ENCODE data around the gene SYNDIG1L. TPM values are rescaled to one million over a fixed set of nuclear protein-coding genes. Genes with fewer than 3 reads are reported as not detected.

Gene SYNDIG1L
- total and polyA plus RNA-seq, 2 of the 4 experiments (the other 2 are of a cell fraction), result not detected

- ATAC-seq (ENCODE audit: low read depth), result no peak
- Histone ChIP-seq H3K4ac (ENCODE audit: low read depth, low read length) (no peak overlapping the region), H4K20me1 (ENCODE audit: insufficient read depth, low read length) (no peaks in the 10 kb centered on the region), H3K27me3 (ENCODE audit: control insufficient read depth, insufficient read depth, low read length) (peaks cover 70% of the 10 kb centered on the region), H3K18ac (ENCODE audit: low read depth, low read length) (no peak overlapping the region), H3K23ac (ENCODE audit: low read depth, low read length) (no peak overlapping the region), H4K8ac (ENCODE audit: low read depth in 2 of 2, low read length in 2 of 2) (no peak overlapping the region), H3K36me3 (ENCODE audit: control insufficient read depth, insufficient read depth, low read length) (no peaks in the 10 kb centered on the region), H2BK5ac (ENCODE audit: low read depth, low read length, poor library complexity, severe bottlenecking) (no peak overlapping the region), H3K9me1 (ENCODE audit: insufficient read depth, low read length) (no peaks in the 10 kb centered on the region), H2AK5ac (ENCODE audit: low read depth, low read length) (no peak overlapping the region), H2BK20ac (ENCODE audit: low read depth, low read length) (no peak overlapping the region), H3K9ac (ENCODE audit: low read depth, low read length) (no peak overlapping the region), H2BK120ac (ENCODE audit: low read depth, low read length) (no peak overlapping the region), H3K4me1 (ENCODE audit: control insufficient read depth, insufficient read depth, low read length) (no peaks in the 10 kb centered on the region), H3K14ac (replicated peaks; ENCODE audit: low read depth, low read length) (no peak overlapping the region), H3K56ac (ENCODE audit: extremely low read depth, insufficient read depth, low read length) (no peak overlapping the region), H3K9me3 (ENCODE audit: control insufficient read depth, insufficient read depth, low read length) (peaks cover 2% of the 10 kb centered on the region; the same call in 1 of the 2 replicates), H4K5ac (ENCODE audit: low read depth, low read length) (no peak overlapping the region), H3K79me1 (ENCODE audit: low read depth in 1 of 2, low read length in 2 of 2) (no peaks in the 10 kb centered on the region), H2AFZ (replicated peaks; ENCODE audit: low read length, poor library complexity) (no peak overlapping the region), H2AK9ac (replicated peaks; ENCODE audit: low read depth, low read length, poor library complexity) (no peak overlapping the region), H2BK15ac (ENCODE audit: low read depth, low read length) (no peak overlapping the region), H4K91ac (ENCODE audit: insufficient read depth, low read depth, low read length) (no peak overlapping the region), H3K4me3 (ENCODE audit: insufficient read depth, low read depth, low read length) (no peak overlapping the region), H3K27ac (ENCODE audit: insufficient read depth, low read length) (no peak overlapping the region), H3K4me2 (ENCODE audit: low read depth, low read length) (no peak overlapping the region)
- ChIA-PET POLR2A (ENCODE audit: unreplicated experiment) (interaction anchor here (0.7 kb wide), 1 partner anchor 57 kb away, joined by 3 read pairs; no protein-coding TSS in a partner anchor), CTCF (no interaction called here)
- dilution Hi-C loops (cut with HindIII; ENCODE audit: low sequenced_read_pairs, unreplicated experiment) (no loop called here), in situ Hi-C loops (cut with MboI; ENCODE audit: low sequenced_read_pairs) (no loop called here), intact Hi-C loops (cut with micrococcal nuclease) (no loop called here)
- no TSS peak for BruUV-seq (replicated peaks)
- 50% methylated on average over 2 of the region's 5 CpGs; no CpG with 5 or more reads in 1 of the 2 experiments for WGBS, 2 experiments (ENCODE audit: extremely low coverage in 2 of 2, insufficient read length in 1 of 2)
- TF ChIP-seq USF2 (IDR thresholded peaks at IDR 0.05; ENCODE audit: low read depth, low read length) (no peak), BHLHE40 (IDR thresholded peaks at IDR 0.05; ENCODE audit: low read depth, low read length) (no peak), FOS (IDR thresholded peaks at IDR 0.05; ENCODE audit: low read depth, low read length) (no peak), RCOR1 (IDR thresholded peaks at IDR 0.05; ENCODE audit: insufficient replicate concordance, low read length) (no peak), CHD1 (IDR thresholded peaks at IDR 0.05; ENCODE audit: low read depth, low read length) (no peak), CTCF (conservative IDR thresholded peaks at IDR 0.05; ENCODE audit: low read depth, low read length) (no peak), MAZ (IDR thresholded peaks at IDR 0.05; ENCODE audit: borderline replicate concordance, low read depth, low read length) (no peak)
- no peak for DNase-seq
Observed at GRCh38 chr14:74421981-74422380, 4.0 kb downstream of the SYNDIG1L start.
